ENCODE measurements around the gene TEPSIN.

DNA sequence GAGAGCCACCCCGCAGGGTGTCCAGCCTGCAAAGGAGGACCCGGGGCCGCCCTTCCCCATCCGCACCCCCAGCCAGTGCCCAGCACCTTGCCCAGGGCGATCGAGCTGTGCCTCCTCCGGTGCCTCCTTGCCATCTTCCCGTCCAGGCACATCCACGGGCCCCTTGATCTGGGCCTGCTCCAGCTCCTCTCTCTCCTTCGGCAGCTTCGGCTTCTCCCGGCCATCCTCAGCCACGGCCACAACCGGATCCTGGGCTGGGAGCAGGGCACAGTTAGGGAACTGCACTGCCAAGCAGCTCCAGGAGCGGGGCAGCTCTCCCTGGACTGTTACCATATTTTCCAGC lies 14.1 kb upstream of the TEPSIN start:
- TF ChIP-seq POLR2A (IDR thresholded peaks at IDR 0.05), result no peak
- TF ChIP-seq, protein P1, sequence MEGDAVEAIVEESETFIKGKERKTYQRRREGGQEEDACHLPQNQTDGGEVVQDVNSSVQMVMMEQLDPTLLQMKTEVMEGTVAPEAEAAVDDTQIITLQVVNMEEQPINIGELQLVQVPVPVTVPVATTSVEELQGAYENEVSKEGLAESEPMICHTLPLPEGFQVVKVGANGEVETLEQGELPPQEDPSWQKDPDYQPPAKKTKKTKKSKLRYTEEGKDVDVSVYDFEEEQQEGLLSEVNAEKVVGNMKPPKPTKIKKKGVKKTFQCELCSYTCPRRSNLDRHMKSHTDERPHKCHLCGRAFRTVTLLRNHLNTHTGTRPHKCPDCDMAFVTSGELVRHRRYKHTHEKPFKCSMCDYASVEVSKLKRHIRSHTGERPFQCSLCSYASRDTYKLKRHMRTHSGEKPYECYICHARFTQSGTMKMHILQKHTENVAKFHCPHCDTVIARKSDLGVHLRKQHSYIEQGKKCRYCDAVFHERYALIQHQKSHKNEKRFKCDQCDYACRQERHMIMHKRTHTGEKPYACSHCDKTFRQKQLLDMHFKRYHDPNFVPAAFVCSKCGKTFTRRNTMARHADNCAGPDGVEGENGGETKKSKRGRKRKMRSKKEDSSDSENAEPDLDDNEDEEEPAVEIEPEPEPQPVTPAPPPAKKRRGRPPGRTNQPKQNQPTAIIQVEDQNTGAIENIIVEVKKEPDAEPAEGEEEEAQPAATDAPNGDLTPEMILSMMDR (IDR thresholded peaks at IDR 0.05), result no peak
